IMR-90 (cell line): Measurements from ENCODE around the gene CHMP4A. TPM values are rescaled to one million over a fixed set of nuclear protein-coding genes. Genes with fewer than 3 reads are reported as not detected.
A peak's percentile ranks its signal among the peaks of the same experiment; 100 is the strongest.

Experiments used
- ATAC-seq: fragments of 200-7000 bp; cut with Tn5 transposase; 2 replicates; pipeline ENCODE4 v1.9.1; 2020; ENCODE audit warnings: low read depth, mild to moderate bottlenecking, moderate library complexity
- BruUV-seq: library from RNA; stranded (reverse); fragments of 400-500 nt; replicated peaks from 2 replicates; lab custom pipeline; 2021; lab: Mats Ljungman, UMichigan
- CTCF ChIA-PET: fragments of 300-600 bp; formaldehyde crosslinking; extraction: SDS; loops from one replicate; lab custom pipeline; 2021; ENCODE audit warnings: antibody characterized with exemption; lab: Yijun Ruan, JAX
- POLR2A ChIA-PET: fragments of 300-600 bp; sonication (Branson Sonifier 250); formaldehyde crosslinking; loops from one replicate; lab custom pipeline; 2022; ENCODE audit warnings: antibody characterized with exemption; ENCODE audit not compliant: unreplicated experiment; lab: Charles Lee
- DNase-seq: peaks from one replicate; pipeline ENCODE4 v3.0.0; 2013
- H2AFZ ChIP-seq: replicated peaks from 2 replicates; pipeline ENCODE3; 2013; ENCODE audit warnings: low read length, mild to moderate bottlenecking; ENCODE audit not compliant: poor library complexity
- H2AK5ac ChIP-seq: 2 replicates; pipeline ENCODE4 v1.6.1; 2013; ENCODE audit warnings: low read depth, low read length, inconsistent platforms
- H2AK9ac ChIP-seq: replicated peaks from 2 replicates; pipeline ENCODE3; 2013; ENCODE audit warnings: mild to moderate bottlenecking, low read depth, low read length, moderate library complexity; ENCODE audit not compliant: poor library complexity
- H2BK120ac ChIP-seq: 2 replicates; pipeline ENCODE4 v1.6.1; 2013; ENCODE audit warnings: low read depth, low read length, inconsistent platforms
- H2BK15ac ChIP-seq: 3 replicates; pipeline ENCODE4 v1.6.1; 2013; ENCODE audit warnings: low read depth, low read length, inconsistent platforms
- H2BK20ac ChIP-seq: 2 replicates; pipeline ENCODE4 v1.6.1; 2013; ENCODE audit warnings: low read depth, mild to moderate bottlenecking, inconsistent platforms, low read length, moderate library complexity
- H2BK5ac ChIP-seq: 2 replicates; pipeline ENCODE4 v1.6.1; 2013; ENCODE audit warnings: mild to moderate bottlenecking, low read depth, low read length, inconsistent platforms; ENCODE audit not compliant: poor library complexity, severe bottlenecking
- H3K14ac ChIP-seq: replicated peaks from 2 replicates; pipeline ENCODE4 v1.6.1; 2013; ENCODE audit warnings: low read depth, low read length, inconsistent platforms
- H3K18ac ChIP-seq: 2 replicates; pipeline ENCODE4 v1.6.1; 2013; ENCODE audit warnings: low read depth, low read length, control low read depth
- H3K23ac ChIP-seq: 2 replicates; pipeline ENCODE4 v1.6.1; 2013; ENCODE audit warnings: low read depth, low read length, inconsistent platforms
- H3K27ac ChIP-seq: 2 replicates; pipeline ENCODE4 v1.5.1; 2013; ENCODE audit warnings: mild to moderate bottlenecking, control low read depth, low read length; ENCODE audit not compliant: insufficient read depth
- H3K27me3 ChIP-seq: 2 replicates; pipeline ENCODE4 v1.6.1; 2013; ENCODE audit warnings: low read length; ENCODE audit not compliant: control insufficient read depth, insufficient read depth
- H3K36me3 ChIP-seq: 2 replicates; pipeline ENCODE4 v1.6.1; 2013; ENCODE audit warnings: low read length, mixed read lengths; ENCODE audit not compliant: control insufficient read depth, insufficient read depth
- H3K4ac ChIP-seq: 2 replicates; pipeline ENCODE4 v1.6.1; 2013; ENCODE audit warnings: low read depth, low read length, inconsistent platforms
- H3K4me1 ChIP-seq: 2 replicates; pipeline ENCODE4 v1.6.1; 2013; ENCODE audit warnings: low read length, mixed read lengths; ENCODE audit not compliant: control insufficient read depth, insufficient read depth
- H3K4me2 ChIP-seq: 2 replicates; pipeline ENCODE4 v1.6.1; 2013; ENCODE audit warnings: low read depth, mild to moderate bottlenecking, control low read depth, low read length, moderate library complexity
- H3K4me3 ChIP-seq: 2 replicates; pipeline ENCODE4 v1.5.1; 2013; ENCODE audit warnings: low read depth, mild to moderate bottlenecking, control low read depth, low read length, moderate library complexity; ENCODE audit not compliant: insufficient read depth
- H3K56ac ChIP-seq: 2 replicates; pipeline ENCODE4 v1.6.1; 2013; ENCODE audit warnings: low read length, inconsistent platforms; ENCODE audit not compliant: insufficient read depth; ENCODE audit errors: extremely low read depth
- H3K79me1 ChIP-seq, 2 experiments: 2 replicates each; pipeline ENCODE4 v1.6.1; 2013; ENCODE audit warnings: low read length in 2 of 2, inconsistent platforms in 1 of 2, low read depth in 1 of 2
- H3K9ac ChIP-seq: 2 replicates; pipeline ENCODE4 v1.6.1; 2013; ENCODE audit warnings: low read depth, low read length, control low read depth
- H3K9me1 ChIP-seq: 2 replicates; pipeline ENCODE4 v1.6.1; 2013; ENCODE audit warnings: low read length, inconsistent platforms; ENCODE audit not compliant: insufficient read depth
- H3K9me3 ChIP-seq: 2 replicates; pipeline ENCODE4 v1.6.1; 2013; ENCODE audit warnings: low read length; ENCODE audit not compliant: control insufficient read depth, insufficient read depth
- H4K20me1 ChIP-seq: 2 replicates; pipeline ENCODE4 v1.6.1; 2013; ENCODE audit warnings: low read length, inconsistent platforms; ENCODE audit not compliant: insufficient read depth
- H4K5ac ChIP-seq: 2 replicates; pipeline ENCODE4 v1.6.1; 2013; ENCODE audit warnings: mild to moderate bottlenecking, low read depth, low read length, control low read depth
- H4K8ac ChIP-seq, 2 experiments: 2 replicates each; pipeline ENCODE4 v1.6.1; 2013; ENCODE audit warnings: low read depth in 2 of 2, low read length in 2 of 2, control low read depth in 1 of 2, inconsistent platforms in 1 of 2
- H4K91ac ChIP-seq: 2 replicates; pipeline ENCODE4 v1.6.1; 2013; ENCODE audit warnings: low read depth, low read length, inconsistent platforms; ENCODE audit not compliant: insufficient read depth
- BHLHE40 ChIP-seq: fragments of 150-350 bp; IDR thresholded peaks from 2 replicates; pipeline ENCODE4 v1.6.1; 2016; ENCODE audit warnings: mild to moderate bottlenecking, low read depth, low read length
- CEBPB ChIP-seq: IDR thresholded peaks from 2 replicates; pipeline ENCODE4 v1.6.1; 2012; ENCODE audit warnings: low read depth, low read length, improper control_type of control experiment
- CHD1 ChIP-seq: IDR thresholded peaks from 2 replicates; pipeline ENCODE4 v1.6.1; 2012; ENCODE audit warnings: low read depth, low read length, improper control_type of control experiment
- ELK1 ChIP-seq: fragments of 150-350 bp; IDR thresholded peaks from 2 replicates; pipeline ENCODE4 v1.6.1; 2016; ENCODE audit warnings: low read depth, mild to moderate bottlenecking, low read length, moderate library complexity, borderline replicate concordance
- FOS ChIP-seq: fragments of 150-350 bp; IDR thresholded peaks from 2 replicates; pipeline ENCODE4 v1.6.1; 2016; ENCODE audit warnings: low read depth, low read length
- MAFK ChIP-seq: IDR thresholded peaks from 2 replicates; pipeline ENCODE4 v1.6.1; 2012; ENCODE audit warnings: low read depth, low read length, improper control_type of control experiment
- MAZ ChIP-seq: IDR thresholded peaks from 2 replicates; pipeline ENCODE4 v1.6.1; 2012; ENCODE audit warnings: low read depth, mild to moderate bottlenecking, low read length, improper control_type of control experiment, moderate library complexity, borderline replicate concordance
- MXI1 ChIP-seq: IDR thresholded peaks from 2 replicates; pipeline ENCODE4 v1.6.1; 2012; ENCODE audit warnings: low read depth, mild to moderate bottlenecking, low read length, moderate library complexity, borderline replicate concordance
- NFE2L2 ChIP-seq: fragments of 150-350 bp; IDR thresholded peaks from 2 replicates; pipeline ENCODE4 v1.6.1; 2016; ENCODE audit warnings: low read depth, mild to moderate bottlenecking, low read length
- POLR2A ChIP-seq: IDR thresholded peaks from 2 replicates; pipeline ENCODE4 v1.6.1; 2012; ENCODE audit warnings: mild to moderate bottlenecking, low read depth, low read length
- RAD21 ChIP-seq: IDR thresholded peaks from 2 replicates; pipeline ENCODE4 v1.6.1; 2012; ENCODE audit warnings: low read length, improper control_type of control experiment
- RCOR1 ChIP-seq: IDR thresholded peaks from 2 replicates; pipeline ENCODE4 v1.6.1; 2012; ENCODE audit warnings: mild to moderate bottlenecking, low read length, improper control_type of control experiment; ENCODE audit not compliant: insufficient replicate concordance
- RFX5 ChIP-seq: IDR thresholded peaks from 2 replicates; pipeline ENCODE4 v1.8.0; 2012; ENCODE audit warnings: low read depth, mild to moderate bottlenecking, low read length, moderate library complexity
- SMC3 ChIP-seq: fragments of 150-350 bp; IDR thresholded peaks from 2 replicates; pipeline ENCODE4 v1.6.1; 2016; ENCODE audit warnings: low read depth, mild to moderate bottlenecking, antibody characterized with exemption, low read length, moderate library complexity
- WGBS, 2 experiments: methylation state at CpG; one replicate each; pipeline versions ENCODE4 v1.1.5 to v1.1.7; 2013; ENCODE audit warnings: missing lambda C conversion rate in 2 of 2; ENCODE audit not compliant: insufficient read length in 1 of 2; ENCODE audit errors: extremely low coverage in 2 of 2; 5-methylcytosine and 5-hydroxymethylcytosine counted together
- dilution Hi-C: fragments of 300-500 bp; cut with HindIII; formaldehyde crosslinking; loops from one replicate; pipeline ENCODE4 v1.14.3; 2018; ENCODE audit warnings: low sequenced_read_pairs; ENCODE audit not compliant: unreplicated experiment
- in situ Hi-C: fragments of 300-500 bp; cut with MboI; formaldehyde crosslinking; loops from 3 replicates; pipeline ENCODE4 v1.14.3; 2019; ENCODE audit warnings: low sequenced_read_pairs, inconsistent platforms, mixed read lengths
- intact Hi-C: fragments of 100-400 bp; cut with micrococcal nuclease; formaldehyde crosslinking; loops from 2 replicates; pipeline ENCODE4 v1.10.0; 2022
- polyA plus RNA-seq, 3 experiments: library from polyadenylated mRNA; depleted of rRNA; stranded (reverse); fragments of >200 nt; gene quantifications; 2 replicates each; pipeline ENCODE4 v1.2.3, GENCODE V29; 2012; ENCODE audit warnings: low replicate concordance in 1 of 3
- total RNA-seq: library from RNA; depleted of rRNA; stranded (reverse); fragments of >200 nt; gene quantifications from 2 replicates; pipeline ENCODE4 v1.2.3, GENCODE V29; 2012
- TF ChIP-seq, protein P1 (sequence below): fragments of 150-350 bp; IDR thresholded peaks from 2 replicates; pipeline ENCODE4 v1.6.1; 2017; ENCODE audit warnings: mild to moderate bottlenecking, antibody characterized with exemption, low read length, low read depth

CHMP4A gene
- total and polyA plus RNA-seq, 2 of the 4 experiments (the other 2 are of a cell fraction) = 22.0 to 63.8 TPM

DNA sequence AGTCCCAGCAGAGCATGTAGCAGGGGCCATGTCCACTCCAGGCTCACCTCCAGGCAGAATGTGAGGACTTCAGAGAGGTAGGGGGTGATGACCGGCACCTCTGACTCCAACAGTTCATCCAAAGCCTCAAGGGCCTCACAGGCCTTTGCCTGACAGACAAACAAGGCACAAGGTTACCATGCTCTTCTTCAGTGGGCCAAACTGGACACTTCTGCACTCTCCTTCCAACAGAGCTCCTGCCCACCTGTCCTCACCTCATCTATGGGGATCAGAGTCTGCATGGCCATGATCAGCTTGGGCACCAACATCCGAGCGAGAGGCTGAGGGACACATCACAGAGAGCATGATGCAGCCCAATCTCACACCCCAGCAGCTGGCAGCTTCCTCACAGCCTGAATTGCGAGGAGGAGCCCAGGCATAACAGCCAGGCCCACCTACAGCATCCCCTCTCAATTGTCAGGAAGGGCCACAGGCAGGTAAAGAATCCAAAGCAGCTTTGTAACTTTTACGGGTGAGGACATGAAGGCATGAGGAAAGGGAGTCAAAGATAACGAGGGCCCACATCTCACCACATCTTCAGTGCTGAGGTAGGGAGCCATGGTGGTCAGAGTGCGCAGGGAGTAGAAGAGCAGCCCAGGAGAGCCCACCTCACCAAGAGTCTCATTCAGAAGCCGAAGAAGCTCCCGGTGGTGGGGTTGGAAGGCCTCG, 26.3 kb downstream of the CHMP4A start (continued):
- TF ChIP-seq, protein P1, sequence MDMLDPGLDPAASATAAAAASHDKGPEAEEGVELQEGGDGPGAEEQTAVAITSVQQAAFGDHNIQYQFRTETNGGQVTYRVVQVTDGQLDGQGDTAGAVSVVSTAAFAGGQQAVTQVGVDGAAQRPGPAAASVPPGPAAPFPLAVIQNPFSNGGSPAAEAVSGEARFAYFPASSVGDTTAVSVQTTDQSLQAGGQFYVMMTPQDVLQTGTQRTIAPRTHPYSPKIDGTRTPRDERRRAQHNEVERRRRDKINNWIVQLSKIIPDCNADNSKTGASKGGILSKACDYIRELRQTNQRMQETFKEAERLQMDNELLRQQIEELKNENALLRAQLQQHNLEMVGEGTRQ = no peak

- Histone ChIP-seq H4K5ac (no peak overlapping the region), H3K9ac (no peak overlapping the region), H3K4me3 (no peak overlapping the region), H2BK120ac (no peak overlapping the region), H4K91ac (no peak overlapping the region), H2BK15ac (no peak overlapping the region), H2AK5ac (no peak overlapping the region), H2AK9ac (peak overlapping the region; percentile 59), H3K18ac (no peak overlapping the region), H4K8ac (no peak overlapping the region), H3K27ac (no peak overlapping the region), H2BK20ac (no peak overlapping the region), H3K27me3 (no peaks in the 10 kb centered on the region), H3K56ac (no peak overlapping the region), H3K4me2 (no peak overlapping the region), H3K4ac (no peak overlapping the region), H3K14ac (no peak overlapping the region), H3K36me3 (peaks cover 61% of the 10 kb centered on the region), H2BK5ac (no peak overlapping the region), H3K9me1 (peaks cover 18% of the 10 kb centered on the region), H3K4me1 (peaks cover 4% of the 10 kb centered on the region), H3K79me1 (peaks cover 17 to 49% of the 10 kb centered on the region in 2 experiments), H4K20me1 (no peaks in the 10 kb centered on the region), H3K23ac (no peak overlapping the region), H2AFZ (no peak overlapping the region), H3K9me3 (no peaks in the 10 kb centered on the region)
- intact Hi-C loops (no loop called here), in situ Hi-C loops (no loop called here), dilution Hi-C loops (no loop called here)
- no TSS peak for BruUV-seq
- DNase-seq = no peak
- WGBS, 2 experiments = 40% methylated on average over 1 of the region's 11 CpGs; no CpG with 5 or more reads in 1 of the 2 experiments
- ChIA-PET CTCF (no interaction called here), POLR2A (interaction anchor here (1.0 kb wide), 1 partner anchor 10 kb away, joined by 3 read pairs; the partner anchor contains the start of gene TM9SF1)
- no peak for ATAC-seq
- TF ChIP-seq RFX5 (no peak), RCOR1 (no peak), NFE2L2 (no peak), CEBPB (no peak), RAD21 (no peak), MAFK (no peak), SMC3 (no peak), MXI1 (no peak), CHD1 (no peak), FOS (no peak), ELK1 (no peak), BHLHE40 (no peak), MAZ (no peak), POLR2A (no peak)
- TF ChIP-seq, protein P1 = no peak
Measured at GRCh38 chr14:24185741-24186140, 27.5 kb downstream of the CHMP4A start.
